SK-N-SH (cell line): ENCODE measurements around the gene ALPI.

Source experiments
- RCOR1 ChIP-seq: fragments of 150-350 bp; IDR thresholded peaks from 2 replicates; pipeline ENCODE4 v1.6.1; 2017; ENCODE audit warnings: antibody characterized with exemption, low read length
- TF ChIP-seq, protein P1 (sequence below): fragments of 200-600 bp; sonication (generic); IDR thresholded peaks from 2 replicates; pipeline ENCODE4 v1.6.1; 2017; ENCODE audit warnings: antibody characterized with exemption, mild to moderate bottlenecking, moderate library complexity

DNA sequence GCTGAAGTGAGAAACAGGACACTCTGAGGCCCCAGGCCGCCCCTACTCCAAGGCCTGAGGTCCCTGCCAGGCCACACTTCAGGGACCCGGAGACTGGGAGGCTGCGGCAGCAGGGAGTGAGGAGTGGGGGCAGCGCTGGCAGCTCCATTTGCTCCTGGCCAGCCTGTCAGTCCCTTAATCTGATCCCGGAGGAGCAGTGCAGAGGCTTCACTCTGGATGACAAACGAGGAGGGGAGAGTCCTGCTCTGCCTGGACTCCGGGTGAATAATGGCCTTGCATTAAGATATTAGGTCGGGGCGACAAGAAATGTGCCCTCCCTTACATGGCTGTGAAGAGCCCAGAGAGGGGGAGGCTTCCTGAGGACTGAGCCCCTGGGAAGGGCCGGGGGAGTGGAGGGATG lies 49.9 kb downstream of the ALPI start:
- TF ChIP-seq, protein P1, sequence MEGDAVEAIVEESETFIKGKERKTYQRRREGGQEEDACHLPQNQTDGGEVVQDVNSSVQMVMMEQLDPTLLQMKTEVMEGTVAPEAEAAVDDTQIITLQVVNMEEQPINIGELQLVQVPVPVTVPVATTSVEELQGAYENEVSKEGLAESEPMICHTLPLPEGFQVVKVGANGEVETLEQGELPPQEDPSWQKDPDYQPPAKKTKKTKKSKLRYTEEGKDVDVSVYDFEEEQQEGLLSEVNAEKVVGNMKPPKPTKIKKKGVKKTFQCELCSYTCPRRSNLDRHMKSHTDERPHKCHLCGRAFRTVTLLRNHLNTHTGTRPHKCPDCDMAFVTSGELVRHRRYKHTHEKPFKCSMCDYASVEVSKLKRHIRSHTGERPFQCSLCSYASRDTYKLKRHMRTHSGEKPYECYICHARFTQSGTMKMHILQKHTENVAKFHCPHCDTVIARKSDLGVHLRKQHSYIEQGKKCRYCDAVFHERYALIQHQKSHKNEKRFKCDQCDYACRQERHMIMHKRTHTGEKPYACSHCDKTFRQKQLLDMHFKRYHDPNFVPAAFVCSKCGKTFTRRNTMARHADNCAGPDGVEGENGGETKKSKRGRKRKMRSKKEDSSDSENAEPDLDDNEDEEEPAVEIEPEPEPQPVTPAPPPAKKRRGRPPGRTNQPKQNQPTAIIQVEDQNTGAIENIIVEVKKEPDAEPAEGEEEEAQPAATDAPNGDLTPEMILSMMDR = no peak
- no peak for TF ChIP-seq RCOR1
